Right kidney (tissue), 1 donor: ENCODE measurements around the gene IGF1R.

ENCODE experiments used
- DNase-seq: peaks from one replicate; pipeline ENCODE4 v3.0.0-alpha.2; 2016

Gene IGF1R

DNA sequence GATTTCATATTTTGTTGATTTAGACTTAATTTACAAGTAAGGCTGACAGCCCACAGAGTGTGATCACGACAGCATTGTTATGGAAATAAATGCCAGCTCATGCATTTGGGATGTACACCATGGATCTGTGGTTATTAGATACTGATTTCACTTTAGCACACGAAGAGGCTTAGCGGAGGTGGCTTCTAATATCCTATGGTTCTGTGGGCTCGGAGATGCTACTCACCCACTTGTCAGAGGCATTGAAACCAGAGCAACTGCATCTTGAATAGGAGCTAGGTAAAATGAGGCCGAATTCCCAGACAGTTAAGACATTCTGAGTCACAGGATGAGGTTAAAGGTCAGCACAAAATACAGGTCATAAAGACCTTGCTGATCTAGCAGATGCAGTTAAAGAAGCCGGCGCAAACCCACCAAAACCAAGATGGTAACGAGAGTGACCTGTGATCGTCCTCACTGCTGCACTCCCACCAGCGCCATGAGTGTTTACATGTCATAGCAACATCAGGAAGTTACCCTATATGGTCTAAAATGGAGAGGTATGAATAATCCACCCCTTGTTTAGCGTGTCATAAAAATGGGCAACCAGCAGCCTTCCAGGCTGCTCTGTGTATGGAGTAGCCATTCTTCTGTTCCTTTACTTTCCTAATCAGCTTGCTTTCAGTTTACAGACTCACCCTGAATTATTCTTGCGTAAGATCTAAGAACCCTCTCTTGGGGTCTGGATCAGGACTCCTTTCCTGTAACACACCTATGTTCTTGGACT lies 241.8 kb downstream of the IGF1R start:
- DNase-seq = no peak

DNA sequence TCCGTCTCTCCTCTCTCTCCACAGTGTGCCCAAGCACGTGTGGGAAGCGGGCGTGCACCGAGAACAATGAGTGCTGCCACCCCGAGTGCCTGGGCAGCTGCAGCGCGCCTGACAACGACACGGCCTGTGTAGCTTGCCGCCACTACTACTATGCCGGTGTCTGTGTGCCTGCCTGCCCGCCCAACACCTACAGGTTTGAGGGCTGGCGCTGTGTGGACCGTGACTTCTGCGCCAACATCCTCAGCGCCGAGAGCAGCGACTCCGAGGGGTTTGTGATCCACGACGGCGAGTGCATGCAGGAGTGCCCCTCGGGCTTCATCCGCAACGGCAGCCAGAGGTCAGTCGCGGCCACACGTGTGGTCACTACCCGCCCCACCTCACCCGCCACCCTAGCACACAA lies 243.0 kb downstream of the IGF1R start:
- no peak for DNase-seq

DNA sequence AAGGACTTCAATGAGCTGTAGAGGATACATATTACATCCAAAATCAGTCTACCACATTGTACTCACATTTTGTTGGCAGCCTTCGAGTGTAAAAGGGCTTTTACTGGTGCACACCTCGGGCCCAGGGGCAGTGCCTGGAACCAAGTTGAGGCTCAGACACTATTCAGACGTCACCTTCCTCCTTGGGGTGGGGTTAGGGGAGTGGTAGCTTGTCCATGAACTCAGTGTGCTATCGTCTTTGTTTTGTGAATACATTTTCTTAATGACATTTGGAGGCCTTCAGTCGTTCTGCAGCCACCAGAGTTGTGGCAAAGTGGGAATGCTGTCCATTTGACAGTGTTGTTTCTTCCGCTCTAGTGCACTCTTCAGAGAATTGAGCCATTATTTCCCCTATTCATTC lies 245.1 kb downstream of the IGF1R start:
- DNase-seq = no peak

DNA sequence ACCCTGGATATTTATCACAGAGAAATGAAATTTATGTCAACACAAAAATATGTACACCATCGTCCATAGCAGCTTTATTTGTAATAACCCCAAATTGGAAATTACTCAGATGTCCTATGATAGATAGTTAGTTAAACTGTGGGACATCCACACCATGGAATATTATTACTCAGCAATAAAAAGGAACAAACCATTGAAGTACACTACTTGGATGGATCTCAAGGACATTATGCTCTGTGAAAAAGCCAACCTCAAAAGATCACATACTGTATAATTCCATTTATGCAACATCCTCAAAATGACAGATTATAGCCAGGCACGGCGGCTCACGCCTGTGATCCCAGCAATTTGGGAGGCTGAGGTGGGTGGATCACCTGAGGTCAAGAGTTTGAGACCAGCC lies 246.0 kb downstream of the IGF1R start:
- DNase-seq = no peak

DNA sequence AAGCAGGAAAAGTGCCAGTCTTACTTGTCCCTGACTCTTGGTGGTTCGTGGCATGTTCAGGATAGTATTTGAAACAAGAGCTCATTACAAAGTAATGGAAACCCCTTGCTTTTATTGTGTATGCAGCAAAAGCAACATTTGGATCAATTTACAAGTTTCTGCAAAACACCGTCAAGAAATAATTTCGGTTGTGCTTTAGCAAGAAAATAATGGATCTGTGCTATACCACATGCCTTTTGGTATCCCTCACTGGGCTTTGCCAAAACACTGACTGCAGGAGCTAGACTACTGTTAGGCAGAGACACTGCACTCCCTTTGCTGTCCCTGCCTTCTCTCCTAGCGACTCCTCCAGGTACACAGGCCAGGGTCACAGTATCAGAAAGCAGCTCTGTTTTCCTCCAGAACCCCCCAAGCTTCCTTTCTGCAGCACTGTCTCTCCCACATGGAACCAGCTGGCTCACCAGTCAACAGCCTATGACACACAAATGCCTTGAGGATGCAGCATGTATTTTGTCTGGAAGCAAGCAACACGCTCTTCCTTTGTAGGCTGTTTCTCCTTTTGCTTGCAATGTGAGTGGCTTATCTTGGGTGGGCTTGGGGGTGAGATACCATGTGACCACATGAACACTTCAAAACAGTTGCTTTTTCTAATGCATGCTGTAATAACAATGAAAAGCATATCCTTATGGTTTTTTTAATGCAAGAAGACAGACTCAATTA lies 247.8 kb downstream of the IGF1R start:
- DNase-seq = no peak

DNA sequence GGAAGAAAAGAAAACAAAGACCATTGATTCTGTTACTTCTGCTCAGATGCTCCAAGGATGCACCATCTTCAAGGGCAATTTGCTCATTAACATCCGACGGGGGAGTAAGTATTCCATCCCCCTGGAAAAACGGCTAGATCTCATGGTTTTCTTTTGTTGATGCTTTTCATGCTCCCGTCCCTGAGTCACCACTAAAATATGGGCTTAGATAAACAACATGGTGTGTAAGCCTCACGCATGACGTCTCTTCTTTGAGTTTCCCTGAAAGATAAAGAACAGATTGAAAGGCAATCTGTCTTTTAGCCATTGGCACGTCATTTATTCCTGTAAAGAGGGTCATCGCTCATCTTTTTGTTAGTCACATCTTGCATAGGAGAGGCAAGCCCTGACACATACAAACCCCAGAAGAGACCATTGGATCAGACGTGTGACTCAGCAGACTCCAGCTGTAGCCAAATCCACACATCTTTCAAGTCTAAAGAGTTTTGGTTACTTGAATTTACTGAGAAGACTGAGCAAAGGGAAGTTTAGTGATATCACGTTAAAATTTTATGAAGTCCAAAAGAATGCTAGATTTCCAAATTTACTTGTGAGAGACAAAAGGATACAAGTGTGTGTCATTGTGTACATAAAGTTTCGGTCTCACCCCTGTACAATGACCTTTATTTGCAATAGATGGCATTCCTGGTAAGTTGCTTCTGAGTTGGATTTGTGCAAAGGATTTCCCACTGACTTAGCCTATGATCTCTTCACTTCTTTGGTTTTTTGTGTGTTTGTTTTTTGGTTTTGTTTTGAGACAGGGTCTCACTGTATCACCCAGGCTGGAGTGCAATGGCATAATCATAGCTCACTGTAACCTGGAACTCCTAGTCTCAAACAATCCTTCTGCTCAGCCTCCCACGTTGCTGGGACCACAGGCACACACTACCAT lies 248.7 kb downstream of the IGF1R start:
- no peak for DNase-seq

DNA sequence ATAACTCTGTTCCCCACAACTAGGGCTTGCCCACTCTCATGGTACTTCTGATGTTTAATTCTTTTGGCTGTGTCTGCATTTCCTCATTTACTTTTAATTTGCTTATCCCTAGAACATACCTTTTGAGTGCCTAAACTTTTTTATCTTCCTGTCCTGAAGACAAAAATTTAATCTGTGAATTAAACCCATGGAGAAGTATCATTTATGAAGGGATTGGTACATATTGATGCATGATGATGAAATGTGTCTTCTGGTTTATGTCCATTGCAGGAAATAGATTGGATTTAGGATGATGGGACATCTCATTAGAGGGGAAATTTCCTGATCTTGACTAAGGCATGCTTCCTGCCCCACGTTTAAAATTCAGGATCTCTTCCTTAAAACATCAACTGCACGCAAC lies 249.8 kb downstream of the IGF1R start:
- DNase-seq = no peak

DNA sequence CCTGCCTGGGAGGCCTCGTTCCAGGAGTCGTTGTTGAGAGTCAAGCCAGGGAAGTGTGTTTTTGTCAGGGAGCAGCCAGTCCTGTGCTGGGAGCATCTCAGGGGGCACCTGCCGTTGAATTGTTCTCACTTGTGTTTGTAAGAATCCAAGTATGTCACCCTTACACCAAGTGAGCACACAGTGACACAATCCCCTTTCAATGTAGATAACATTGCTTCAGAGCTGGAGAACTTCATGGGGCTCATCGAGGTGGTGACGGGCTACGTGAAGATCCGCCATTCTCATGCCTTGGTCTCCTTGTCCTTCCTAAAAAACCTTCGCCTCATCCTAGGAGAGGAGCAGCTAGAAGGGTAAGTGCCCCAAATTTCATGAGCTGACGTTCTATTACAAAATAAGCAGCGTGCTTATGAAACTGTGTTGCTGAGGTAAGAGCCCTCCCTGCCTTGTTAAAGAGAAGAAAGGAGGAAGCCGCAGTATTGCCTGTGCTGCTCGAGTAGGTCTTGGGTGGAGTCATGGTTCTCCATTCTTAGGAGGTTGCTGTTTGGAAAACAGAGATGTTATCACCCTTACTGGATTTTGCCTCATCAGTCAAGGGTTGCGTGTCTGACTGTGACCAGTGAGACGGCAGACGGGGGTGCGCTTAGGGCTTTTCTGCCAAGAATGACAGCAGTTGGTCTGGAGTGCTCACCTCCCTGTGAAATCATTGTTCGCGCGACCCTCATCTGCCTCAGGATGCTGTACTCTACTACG lies 251.1 kb downstream of the IGF1R start:
- DNase-seq = no peak

DNA sequence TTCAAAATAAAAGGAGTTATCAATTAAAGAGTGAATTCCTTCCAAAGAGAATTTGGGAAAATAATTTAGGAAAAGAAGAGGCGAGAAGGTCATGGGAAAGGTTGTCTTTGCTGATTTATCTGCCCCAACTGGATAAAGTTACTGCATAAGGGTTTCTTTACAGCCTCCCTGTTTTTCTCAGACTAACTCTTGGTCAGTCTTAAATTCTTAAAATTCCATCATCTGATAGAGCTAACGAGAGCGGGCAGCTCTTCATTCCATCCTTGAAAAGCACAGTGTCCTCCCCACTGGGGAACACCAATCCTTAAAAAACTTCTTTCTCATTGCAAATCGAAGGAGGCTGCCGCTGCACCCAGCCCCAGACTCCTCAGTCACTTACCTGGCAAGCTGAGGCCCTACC lies 252.0 kb downstream of the IGF1R start:
- no peak for DNase-seq

DNA sequence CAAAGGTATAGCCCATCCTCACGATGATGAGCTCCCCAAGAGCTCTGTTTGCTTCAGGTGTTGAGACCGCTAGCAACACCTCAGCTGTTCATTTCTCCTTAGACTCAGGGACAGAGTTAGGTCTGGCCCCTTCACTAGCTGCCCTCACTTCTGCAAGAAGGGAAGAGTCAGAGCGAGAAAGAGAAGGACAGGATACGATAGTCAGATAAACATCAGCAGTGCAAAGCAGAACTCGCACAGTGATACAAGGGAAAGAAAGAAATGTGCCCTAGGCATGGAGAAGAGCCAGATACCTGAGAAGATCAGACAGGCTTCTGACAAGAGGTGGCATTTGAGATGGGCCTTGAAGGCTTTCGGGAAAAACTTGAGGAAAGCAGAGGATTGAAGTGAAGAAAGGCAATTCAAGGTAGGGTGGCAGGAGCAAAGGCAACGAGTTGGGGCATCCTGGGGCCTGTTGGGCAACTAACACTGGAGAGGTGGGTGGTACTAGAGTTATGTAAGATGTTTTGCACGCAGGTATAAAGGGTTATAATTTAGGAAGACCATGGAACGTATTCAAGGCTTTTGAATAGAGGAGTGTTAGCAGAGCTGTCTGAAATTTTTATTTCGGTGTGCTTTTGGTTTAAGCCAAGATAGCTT lies 253.2 kb downstream of the IGF1R start:
- DNase-seq = no peak

DNA sequence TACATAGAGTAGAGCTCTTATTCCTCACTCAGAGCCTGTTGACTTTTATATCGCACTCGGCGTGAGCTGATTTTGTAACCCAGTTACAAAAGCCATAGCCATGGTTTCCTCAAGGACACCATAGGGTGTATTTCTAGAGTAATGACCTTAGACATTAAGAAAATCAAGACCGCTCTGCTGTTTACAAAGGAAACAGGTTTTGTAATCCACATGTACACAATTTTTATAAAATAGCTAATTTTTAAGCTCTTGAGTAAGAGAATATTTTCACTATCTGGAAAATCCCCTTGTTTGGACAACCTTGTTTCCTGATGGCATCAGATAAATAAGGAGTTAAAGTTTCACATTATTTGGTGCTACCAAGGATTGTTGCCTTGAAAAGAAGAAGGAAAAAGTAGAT lies 254.6 kb downstream of the IGF1R start:
- no peak for DNase-seq

DNA sequence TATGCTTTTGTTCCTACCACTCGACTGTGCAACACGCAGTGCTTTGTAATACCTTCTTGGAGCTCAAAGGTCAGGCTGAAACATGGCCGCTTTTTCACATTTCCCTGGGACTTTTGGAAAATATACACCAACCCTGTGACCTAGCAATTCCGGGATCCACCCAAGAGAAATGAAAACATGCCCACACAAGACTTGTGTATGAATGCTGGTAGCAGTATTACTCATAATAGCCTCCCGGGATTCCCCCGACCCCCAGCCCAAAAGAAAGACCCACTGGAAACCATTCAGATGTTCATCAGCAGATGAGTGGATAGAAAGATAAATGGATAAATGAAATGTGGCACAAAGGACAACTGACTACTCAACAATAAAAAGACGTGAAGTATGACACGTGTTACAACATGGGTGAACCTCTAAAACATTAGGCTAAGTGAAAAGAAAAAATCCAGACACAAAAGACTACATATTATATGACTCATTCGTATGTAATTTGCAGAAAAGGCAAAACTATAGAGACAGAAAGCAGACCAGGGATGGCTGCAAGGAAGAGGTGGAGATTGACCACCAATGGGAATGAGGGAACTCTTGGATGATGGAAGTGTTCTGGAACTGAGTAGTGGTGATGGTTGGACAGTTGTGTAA lies 255.2 kb downstream of the IGF1R start:
- DNase-seq = no peak

DNA sequence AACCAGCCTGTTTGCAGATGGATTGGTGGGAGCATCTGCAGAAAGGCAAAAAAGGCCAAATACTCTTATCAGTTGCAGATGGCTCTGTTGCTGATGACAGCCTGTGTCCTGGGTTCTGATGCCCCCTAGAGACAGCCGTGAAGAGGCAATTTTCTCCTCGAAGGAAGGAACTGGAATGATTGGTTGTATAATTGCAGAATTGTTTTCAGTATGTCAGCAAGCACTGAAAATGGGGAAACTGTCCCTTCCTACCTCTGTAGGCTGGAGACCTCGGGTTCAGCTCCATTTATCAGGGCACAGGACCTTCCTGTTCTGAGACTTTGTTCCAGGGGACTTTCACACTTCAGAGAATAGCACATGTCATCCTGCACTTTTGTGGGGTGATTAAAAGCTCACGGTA lies 256.2 kb downstream of the IGF1R start:
- no peak for DNase-seq

DNA sequence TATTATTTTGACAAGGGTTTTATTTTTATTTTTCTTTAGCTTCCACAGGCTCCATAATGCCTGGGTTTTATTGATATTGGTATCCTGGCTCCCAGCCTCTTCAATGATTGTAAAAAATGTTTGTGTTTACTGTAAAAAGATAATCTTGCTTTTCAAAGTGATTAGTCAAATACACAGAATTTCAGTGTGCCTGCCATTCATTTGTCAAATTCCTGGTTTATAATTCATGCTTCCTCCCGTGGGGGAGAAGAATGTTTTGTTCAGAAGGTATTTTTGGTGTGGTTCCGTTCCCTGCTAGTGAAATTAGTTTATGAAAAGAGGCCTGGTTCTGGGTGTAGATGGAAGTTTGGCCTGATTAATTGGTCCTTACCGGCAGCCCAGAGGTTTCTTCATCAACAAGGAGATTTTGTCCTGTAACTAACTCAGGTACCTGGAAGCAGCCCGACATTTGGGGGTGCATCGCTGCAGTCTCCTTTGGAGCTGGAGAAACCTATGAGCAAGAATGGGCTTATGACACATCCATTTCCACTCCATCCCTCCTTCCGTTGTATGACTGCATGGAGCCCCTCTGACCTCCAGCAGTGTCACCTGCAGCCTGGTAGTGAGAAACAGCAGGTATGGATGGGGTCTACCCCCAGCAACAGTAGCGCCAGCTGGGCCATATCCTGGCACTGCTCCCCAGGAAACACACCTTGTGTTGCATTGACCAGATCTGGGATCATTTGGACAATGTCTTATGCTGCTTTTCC lies 257.8 kb downstream of the IGF1R start:
- DNase-seq = no peak

DNA sequence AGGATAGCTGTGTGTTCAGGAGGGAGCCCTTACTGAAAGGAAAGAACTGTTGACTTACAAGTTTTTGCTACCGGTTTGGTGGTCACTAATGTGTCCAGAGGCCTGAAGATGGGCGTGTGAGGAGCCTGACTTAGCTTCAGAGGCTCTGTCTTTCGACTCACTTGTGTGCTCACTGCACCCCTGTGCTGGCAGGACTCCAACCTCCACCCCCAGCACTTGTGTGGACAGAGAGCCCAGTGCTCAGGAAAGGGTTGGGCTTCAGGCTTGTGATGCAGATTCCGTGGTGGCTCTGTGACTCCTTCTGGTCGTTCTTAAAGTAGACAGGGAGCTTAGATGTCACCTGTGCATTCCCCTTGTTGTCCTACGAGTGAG lies 258.4 kb downstream of the IGF1R start:
- no peak for DNase-seq

DNA sequence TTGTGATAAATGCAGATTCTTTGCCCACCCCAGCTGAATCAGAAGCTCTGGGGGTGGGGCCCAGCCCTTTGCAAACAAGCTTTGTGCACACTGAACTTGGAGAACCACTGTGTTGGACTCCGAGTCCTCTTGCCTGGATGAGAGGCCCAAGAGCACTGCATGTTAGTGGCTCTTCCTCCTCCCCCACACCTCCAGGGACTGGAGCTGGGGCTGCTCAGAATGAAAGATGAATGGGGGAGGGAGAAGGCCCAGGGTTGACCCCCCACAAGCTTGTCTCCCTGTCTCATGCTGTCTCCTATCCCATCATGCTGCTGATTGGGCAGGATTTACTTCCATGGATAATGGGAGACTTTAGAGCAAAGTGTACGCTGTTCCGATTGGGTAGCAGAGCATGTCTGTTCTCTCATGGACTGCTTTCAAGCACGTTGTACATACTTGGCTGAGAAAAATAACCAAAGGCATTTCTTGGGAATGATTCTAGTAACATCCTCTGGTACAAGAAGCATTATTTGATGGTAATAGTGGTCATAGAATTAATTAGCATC lies 259.7 kb downstream of the IGF1R start:
- DNase-seq = no peak

DNA sequence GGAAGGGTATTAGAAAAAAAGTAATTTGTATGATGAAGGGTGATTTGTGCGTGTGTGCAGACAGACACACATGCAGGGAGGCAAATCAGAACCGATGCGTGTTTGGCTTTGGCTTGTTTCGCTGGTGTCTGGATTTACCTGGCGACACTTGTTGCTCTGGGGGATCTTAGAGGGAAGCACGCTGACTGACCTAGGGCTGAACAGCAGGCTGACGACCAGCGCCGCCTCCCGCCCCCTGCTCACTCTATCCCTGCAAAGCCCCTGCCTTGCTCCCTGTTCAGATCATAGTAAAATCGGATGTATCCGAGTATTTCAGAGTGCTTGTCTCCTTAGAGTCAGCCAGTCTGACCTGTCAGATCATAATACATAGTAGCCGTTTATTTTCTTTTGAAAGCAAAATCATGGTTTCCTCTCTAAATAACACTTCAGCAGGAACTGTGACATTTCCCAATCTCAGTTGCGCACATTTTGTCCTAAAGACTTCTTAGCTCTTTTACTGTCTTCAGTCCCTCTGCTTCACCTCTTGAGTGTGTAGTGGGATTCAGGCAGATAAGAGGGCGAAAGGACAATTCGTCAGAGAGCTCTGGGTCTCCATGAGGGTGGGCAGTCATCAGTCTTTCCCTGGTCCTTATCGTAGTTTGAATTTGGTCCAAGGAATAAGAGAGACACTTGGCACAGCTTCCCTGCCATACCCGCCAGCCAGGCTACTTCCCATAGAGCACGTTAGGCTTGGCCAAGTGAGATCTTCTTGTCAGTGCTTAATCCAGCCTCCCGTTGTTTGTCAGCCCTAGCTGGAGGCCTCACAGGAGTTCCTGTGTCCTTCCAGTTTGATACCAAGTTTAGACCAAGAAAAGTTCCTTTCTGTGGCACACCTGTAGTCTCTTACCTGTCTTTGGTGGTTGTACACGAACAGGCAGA lies 261.9 kb downstream of the IGF1R start:
- no peak for DNase-seq

DNA sequence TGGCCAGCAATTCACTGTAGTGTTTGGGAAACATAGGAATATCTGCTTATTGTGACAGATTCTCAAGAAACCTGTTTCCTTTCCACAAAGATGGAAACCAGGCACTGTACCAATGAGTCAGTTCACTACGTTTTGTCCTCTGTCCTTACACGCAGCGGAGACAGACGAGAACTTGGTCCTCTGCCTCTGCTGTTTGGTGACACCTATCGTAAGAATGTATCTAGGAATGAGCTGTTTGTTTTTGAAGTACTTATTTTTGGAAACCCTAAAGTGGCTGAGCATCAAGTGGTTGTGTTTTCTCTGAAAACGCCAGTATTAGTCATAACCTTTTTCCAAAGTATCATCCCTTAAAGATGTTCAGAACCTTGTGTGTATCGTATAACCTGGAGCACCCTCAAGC lies 266.3 kb downstream of the IGF1R start:
- DNase-seq = no peak

DNA sequence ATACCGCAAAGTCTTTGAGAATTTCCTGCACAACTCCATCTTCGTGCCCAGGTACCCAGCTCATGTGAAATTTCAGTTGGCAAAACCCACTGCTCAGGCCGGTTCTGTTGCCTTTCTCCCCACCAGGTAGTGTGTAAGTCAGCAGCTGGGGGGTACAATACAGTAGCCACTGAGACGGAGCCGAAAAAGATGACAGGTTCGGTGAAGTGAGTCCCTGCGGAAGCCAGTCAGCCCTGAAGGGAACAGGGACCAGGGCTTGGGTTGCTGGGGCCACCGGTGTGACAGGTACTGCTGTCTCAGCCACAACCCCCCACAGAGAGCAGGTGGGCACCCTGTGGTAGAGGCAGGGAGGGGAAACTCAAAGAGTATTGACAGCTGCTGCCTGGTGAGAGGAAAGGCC lies 268.5 kb downstream of the IGF1R start:
- no peak for DNase-seq
